Stromal cell of bone marrow (primary cell): ENCODE measurements around the gene ALDH3B2.
"Not testable (repeated sequence)": the region's sequence is repeated elsewhere in the genome, so short reads cannot be mapped to it uniquely, and the experiment has no call there.

ENCODE experiments used
- DNase-seq: peaks from one replicate; pipeline ENCODE4 v3.0.0-alpha.2; 2012; ENCODE audit warnings: low read depth

The ALDH3B2 gene, protein sequence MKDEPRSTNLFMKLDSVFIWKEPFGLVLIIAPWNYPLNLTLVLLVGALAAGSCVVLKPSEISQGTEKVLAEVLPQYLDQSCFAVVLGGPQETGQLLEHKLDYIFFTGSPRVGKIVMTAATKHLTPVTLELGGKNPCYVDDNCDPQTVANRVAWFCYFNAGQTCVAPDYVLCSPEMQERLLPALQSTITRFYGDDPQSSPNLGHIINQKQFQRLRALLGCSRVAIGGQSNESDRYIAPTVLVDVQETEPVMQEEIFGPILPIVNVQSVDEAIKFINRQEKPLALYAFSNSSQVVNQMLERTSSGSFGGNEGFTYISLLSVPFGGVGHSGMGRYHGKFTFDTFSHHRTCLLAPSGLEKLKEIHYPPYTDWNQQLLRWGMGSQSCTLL

DNA sequence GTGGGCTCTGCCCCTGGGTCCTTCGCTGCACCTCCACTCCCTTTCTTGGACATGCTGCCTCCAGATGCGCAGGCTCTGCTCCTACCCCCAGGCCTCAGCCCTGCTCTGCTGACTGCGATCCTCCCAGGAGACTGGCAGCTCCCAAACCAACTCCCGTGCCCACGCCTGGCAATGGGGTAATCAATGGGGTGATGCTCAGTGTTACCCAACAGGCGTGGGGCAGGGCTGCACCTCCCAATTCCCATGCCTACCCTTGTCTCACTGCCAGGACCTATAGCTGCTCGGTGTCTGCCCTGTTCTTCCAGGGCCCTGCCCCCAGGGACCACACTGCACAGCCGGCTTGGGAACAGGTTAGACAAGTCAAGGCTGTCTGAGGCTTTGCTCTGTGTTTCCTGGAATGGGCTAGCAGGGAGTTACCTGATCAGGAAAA is at the start of gene ALDH3B2:
TSS of gene ALDH3B2 (minus strand) at position 182 of the 430 bp plus-strand sequence. CDS start 7,688 bp downstream, outside the sequence.
- DNase-seq: no peak

DNA sequence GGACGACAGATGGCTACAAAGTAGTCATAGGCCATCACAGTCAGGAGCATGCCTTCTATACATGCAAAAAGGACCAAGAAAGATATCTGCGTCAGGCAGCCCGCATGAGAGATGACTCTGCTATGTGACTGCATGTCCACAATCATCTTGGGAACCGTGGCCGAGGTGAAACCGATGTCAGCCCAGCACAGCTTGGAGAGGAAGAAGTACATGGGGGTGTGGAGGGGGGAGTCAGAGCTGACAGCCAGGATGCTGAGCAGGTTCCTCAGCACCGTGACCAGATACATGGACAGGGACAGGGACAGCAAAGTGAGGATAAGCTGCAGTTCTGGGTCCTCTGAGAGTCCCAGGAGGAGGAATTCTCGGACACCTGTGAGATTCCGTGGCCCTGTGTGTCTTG is 48.6 kb upstream of the ALDH3B2 start:
- DNase-seq: not testable (repeated sequence)

DNA sequence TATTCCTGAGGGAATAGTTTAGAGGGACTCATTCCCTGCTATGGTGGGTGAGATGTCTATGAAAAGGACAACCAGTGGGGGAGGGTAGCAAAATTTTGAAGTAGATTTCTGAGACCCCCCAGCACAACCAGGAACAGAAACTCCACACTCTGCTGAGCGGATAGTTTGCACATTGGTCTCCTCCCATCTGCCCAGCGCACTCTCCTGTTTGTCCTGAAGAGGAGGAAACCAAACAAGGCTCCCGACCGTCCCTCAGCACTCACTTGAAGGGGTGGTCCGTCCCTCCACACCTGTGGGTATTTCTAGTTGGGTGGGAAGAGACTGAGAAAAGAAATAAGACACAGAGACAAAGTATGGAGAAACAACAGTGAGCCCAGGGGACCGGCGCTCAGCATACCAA is 41.8 kb upstream of the ALDH3B2 start:
- DNase-seq: not testable (repeated sequence)

DNA sequence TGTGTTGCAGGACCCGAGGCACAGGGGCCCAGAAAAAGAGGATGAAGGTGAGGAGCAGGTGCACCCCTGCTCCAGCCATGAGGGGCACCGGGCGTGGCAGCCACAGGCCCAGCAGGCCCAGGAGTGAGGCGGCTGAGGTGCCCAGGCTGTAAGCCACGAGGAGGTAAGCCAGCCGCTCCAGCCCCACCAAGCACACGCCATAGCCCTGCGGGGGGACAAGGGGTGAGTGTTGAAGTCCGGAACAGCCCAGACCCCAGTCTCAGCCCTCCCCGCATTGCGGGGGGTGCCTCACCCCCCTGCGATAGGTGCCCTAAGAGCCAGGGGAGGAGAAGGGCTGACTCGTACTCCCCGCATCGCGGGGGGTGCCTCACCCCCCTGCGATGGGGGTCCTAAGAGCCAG is 41.4 kb upstream of the ALDH3B2 start:
- not testable (repeated sequence) for DNase-seq

DNA sequence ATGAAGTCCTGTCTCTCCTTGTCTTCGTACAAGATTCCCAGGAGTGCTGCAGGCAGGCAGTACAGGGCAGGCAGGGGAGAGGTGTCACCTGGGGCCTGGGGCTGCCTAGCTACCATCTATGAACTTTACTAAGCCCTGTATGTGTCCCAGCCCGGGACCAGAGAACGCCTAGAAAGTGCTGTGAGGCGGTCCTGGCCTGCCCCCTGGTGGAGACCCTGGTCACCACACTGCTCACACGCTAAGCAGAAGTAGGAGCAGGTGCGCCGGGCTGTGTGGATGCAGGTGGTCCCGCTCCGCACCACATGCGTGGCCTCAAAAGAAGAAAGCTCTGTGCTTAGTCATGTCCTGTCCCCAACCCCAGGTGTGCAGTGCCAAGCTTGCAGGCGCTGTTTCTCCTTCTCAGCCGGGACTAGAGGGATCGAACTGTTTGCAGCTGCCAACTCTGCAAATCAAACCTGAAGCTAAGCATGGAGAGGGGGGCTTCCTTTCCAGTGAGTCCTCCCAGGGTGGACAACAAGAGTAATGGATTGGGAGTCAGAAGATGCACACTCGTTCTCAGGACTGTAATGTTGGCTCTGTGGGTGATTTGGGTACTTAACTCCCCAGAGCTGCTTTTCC is 39.6 kb upstream of the ALDH3B2 start:
- DNase-seq: not testable (repeated sequence)

DNA sequence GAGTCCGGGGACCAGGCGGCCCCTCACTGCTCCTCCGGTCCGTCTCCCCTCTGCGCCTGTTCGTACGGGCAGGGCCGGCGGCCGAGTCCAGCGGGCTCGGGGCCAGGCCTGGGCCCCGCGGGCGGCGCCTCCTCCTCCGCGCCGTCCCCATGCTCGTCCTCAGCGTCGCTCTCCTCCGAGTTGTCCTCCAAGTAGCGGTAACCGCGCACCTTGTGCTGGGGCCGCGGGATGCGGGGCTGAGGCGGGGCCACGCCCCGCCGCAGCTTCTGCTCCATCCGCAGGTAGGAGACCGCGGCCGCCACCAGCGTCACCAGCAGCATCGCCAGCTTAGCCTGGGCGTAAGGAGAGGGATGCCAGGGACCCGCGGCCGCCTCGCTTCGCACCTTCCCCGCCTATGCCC is 37.3 kb upstream of the ALDH3B2 start:
- DNase-seq: not testable (repeated sequence)

DNA sequence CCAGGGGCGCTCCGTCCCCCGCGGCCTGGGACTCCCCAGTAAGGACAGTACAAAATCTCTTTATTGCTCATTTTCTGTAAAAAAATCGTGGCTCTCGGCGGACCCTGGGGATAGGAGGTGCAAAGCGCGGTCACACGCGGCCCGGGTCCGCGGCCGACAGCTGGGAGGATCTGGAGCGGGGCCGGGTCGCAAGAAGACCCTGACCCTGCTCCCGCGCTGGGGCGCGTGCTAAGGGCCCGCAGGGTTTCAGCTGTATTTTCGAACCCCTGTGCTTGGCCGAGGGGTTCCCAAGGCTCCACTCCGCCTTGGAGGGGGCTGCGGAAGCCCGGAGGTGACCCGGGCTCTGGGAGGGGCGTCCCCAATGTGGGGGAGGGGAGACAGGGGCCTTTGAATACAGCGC is 36.8 kb upstream of the ALDH3B2 start:
- not testable (repeated sequence) for DNase-seq

DNA sequence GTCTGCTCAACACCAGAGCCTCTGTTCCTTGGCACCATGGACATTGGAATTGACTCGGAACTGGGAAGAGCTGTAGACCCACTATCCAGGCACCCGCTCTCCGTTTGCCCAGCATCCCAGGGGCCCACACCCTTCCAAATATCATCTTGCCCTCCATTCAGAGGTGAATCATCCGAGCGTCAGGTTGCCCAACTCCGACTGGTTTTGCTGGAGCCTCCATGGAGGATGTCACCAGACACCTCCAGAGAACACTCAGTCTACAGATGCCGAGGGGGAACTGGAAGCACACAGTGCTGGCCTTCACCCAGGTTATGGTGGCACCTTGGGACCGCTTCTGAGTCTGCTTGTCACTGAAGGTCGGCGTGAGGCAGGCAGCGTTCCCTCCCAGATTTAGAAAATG is 35.4 kb upstream of the ALDH3B2 start:
- DNase-seq: not testable (repeated sequence)

DNA sequence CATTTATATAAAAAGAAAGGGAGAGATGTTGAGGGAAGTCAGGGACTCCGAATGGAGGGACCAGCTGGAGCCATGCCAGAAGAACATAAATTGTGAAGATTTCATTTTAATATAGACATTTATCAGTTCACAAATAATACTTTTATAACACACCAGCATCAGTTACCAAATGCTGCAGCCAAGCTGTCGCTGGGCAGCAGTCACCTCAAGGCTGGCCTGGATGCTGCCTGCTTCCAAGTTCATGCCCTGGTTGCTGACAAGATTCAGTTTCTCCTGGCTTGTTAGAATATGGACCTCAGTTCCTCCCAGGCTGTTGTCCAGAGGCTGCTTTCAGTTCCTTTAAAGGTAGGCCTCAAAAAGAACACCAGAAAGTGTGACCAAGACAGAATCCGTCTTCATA is 30.8 kb upstream of the ALDH3B2 start:
- no peak for DNase-seq

DNA sequence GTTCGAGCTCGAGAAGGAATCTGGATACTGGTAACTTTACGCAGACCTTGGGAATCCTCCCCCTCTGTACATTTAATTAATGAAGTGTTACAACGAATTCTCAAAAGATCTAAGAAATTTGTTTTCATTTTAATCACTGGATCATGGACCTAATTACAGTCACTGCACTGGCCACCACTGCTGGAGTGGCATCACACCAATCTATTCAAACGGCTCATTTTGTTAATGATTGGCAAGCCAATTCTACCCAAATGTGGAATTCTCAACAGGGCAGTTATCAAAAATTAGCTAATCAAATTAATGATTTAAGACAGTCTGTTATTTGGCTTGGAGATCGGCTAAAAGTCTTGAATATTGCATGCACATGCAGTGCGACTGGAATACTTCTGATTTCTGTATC is 30.1 kb upstream of the ALDH3B2 start:
- DNase-seq: no peak

DNA sequence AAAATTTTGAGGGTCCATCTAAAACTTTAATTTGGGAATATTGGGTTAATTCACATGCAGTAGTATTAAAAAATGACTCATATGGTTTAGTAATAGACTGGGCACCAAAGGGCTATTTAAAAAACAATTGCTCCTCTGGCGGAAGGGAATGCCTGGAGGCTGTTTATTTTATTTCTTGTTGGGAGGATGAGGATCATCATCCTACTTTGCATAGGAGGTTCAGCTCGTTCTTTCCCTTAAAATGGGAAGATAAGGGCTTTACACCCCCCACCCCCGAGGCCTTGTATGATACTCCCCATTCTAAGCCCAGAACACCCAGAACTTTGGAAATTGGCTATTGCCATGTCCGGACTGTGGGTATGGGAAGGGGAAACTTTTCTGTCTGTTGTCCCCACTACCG is 29.3 kb upstream of the ALDH3B2 start:
- not testable (repeated sequence) for DNase-seq

DNA sequence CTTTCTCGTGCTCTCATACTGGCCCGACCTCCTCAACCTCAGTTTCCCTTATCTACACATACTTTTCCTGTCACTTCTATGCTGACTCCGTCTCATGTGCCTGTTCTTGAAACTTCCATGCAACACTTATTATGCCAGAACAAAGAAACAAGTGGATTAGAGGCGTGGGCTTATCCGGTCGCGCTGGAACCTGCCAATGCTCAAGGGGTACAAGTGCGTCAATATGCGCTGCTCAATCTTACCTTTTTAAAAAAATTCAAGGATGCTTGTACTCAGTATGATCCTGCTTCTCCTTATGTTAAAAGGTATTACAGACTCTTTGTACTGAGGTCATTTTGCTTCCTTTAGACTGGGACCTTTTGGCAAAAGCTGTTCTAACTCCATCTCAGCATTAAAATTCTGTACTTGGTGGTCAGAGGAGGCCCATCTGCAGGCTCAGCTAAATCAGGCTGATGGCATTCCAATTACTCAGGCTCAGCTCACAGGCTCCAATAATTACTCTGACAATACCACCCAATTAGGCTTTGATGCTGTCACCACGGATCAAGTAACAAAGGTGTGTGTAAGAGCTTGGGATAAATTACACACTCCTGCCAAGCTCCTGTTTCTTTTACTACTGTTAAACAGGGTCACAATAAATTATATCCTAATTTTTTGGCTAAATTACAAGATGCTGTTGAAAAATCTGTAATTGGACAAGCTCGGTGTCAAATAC is 26.3 kb upstream of the ALDH3B2 start:
- no peak for DNase-seq

DNA sequence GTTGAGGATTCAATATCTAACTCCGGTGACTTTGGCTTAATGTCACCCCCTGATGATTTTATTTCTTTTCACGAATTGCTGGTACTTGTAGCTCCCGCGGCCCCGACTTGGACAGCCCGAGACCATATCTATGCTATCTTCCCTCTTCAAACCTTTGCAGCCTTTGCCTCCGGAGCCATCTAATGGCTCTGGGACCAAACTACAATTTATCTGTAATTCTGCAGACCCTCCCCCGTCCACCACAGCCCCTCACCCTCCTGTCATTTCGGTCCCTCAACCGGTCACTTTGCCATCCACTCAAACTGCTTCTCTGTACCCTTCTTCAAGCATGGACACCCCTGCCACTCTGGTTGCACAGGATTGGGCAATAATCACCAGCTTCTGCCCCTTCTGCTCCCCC is 25.7 kb upstream of the ALDH3B2 start:
- no peak for DNase-seq

DNA sequence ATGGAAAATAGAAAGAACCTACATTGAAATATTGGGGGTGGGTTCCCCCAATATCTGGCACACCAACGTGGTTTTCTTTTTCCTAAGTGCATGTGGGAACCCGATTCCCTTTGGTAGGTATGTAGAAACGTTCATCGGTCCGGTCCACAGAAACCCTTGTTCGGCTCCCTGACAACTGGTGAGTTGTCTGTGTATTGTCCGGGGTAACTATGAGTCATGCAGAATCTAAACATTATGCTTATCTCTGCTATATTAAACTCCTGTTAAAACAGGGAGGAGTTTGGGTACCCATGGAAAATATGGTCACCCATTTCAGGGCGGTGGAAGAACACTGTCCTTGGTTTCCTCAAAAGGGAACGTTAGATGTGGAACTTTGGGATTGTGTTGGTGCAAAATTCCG is 25.1 kb upstream of the ALDH3B2 start:
- no peak for DNase-seq

DNA sequence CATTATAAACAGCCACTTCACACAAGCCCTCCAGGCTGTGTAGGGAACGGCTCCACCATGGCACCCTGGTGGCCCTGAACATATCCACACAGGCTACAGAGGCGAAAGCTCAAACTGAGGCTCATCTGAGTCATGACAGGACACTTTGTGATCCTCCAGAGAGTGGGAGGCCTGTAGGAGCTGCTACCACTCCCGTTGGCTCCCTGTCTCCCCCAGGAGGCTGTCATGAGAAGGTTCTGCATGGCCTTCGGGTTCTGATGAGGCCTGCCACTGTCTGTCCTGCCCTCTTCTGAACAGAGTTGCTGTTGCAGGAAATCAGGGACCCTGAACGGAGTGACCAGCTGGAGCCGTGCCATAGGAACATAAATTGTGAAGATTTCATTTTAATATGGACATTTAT is 23.8 kb upstream of the ALDH3B2 start:
- no peak for DNase-seq

DNA sequence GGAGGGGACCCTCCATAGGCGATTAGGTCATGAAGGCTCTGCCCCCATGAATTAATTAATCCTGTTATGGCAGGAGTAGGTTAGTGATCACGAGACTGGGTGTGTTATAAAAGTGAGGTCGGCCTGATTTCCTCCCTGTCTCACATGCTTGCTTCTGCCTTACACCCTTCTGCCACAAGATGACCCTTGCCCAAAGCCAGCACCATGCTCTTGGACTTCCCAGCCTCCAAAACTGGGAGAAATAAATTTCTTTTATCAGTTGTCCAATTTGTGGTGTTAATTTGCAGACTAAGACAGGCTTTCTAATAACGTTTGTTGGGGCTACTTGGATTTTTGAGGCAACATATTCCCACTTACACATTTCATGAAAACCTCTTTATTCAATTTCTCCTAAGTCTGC is 23.4 kb upstream of the ALDH3B2 start:
- no peak for DNase-seq

DNA sequence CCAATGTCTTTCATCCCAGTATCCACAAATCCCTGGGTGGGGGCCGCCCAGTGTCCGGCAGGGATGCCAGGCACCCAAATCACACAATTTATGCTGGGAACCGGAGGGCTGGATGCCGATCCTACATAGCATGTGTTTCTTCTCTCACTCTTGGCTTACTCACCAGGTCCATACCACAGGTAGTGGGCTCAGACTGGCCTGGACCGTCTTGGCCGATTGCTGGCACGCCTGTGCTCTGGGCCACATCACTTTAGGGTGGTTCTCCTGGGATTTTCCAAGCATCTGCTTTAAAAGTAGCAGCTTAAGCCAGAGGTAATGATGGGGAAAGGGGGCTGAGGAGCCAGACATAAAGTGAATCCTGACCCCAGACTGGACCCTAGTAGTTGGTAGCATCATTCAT is 22.6 kb upstream of the ALDH3B2 start:
- DNase-seq: no peak

DNA sequence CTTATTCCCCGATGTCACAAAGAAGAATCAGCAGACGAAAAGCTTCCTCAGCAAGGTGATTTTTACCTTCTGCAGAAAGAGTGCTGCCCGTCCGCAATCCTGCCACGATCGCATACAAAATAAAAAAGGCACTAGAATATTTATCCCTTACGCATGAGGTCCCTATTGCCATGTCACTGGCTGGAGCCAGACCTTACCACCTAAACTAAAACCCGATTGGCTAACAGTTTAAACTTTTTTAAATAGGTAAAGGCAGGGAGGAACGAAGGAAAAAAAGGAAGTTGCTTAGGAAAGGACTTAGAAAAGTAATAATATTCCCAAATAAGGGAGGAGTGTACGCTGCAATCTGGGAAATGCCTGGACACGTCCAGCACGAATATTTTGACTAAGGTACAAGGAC is 21.2 kb upstream of the ALDH3B2 start:
- no peak for DNase-seq

DNA sequence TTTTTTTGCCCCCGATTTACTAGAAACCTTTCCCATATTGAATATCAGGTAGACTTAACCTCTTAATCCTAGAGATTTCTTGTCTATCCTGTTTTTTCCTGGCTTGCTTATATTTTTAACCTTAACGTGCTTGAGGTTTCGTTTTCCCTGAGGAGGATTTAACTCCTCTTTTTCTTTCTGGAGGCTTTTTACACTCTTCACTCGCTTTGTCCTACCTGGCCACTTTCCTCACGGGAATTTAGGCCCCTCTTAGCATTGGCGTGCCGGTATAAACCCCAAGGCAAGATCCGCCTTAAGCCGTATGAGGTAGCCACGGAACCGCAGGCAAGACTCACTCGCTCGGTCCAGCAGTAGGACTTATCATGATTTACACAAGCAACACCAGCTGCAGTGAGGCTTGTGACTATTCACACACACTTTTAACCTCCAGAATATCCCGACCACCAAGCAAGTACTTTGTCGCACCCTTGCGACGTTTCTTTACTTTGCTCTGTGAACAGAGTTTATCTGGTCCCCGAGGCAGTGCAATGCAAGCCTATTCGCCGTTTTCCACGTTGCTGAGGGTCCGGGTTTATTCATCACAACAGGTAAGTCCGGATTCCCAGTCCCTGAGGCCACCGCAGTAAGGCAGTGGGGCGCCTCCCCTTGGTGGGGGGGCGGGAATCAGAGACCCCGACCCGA is 20.6 kb upstream of the ALDH3B2 start:
- no peak for DNase-seq

DNA sequence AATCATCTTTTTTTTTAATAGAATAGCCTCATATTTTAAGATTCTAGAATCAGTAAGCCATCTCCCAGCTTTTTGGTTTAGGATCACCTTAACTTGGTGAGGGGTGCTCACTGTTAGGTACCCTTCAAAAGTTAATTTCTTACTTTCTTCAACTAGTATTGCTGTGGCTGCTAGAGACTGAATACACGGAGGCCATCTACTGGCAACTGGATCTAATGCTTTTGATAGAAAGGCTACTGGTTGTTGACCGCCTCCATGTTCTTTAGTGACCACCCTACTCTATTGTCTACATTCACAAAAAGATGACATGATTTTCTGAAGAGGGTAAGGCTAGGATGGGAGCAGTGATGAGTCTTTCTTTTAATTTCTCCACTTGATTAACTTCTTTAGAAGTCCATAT is 16.7 kb upstream of the ALDH3B2 start:
- DNase-seq: no peak

DNA sequence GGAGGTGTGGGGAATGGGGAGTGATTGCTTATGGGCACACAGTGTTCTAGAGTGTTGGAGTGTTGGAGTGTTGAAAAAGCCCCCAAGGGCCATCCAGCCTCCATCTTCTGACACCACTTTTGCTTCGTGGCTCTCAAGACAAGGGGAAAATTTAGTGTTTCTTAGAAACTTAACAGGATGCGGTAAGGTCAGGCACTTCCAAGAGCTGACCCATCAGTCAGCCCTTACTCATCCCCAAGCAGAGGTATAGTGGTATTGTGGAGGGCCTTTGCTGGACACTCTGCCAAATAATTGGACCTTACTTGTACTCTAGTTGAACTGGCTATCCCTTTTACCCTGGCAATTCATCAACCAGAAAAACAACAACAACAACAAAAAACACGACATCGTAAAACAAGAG is 14.8 kb upstream of the ALDH3B2 start:
- no peak for DNase-seq

DNA sequence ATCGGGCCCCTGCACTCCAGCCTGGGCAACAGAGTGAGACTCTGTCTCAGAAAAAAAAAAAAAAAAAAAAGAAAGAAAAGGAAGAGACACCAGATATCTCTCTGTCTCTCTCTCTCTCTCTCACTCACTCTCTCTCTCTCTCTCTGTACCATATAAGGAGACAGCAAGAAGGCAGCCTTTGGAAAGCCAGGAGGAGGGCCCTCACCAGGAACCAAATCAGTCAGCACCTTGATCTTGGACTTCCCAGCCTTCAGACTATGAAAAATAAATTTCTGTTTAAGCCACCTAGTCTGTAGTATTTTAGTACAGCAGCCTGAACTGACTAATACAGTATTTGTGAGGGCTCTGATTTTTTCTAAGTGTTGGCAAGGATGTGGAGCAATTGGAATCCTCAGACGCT is 13.6 kb upstream of the ALDH3B2 start:
- DNase-seq: no peak
